Measurements from ENCODE around the gene RAB32.

RAB32 gene

GRCh38 chr6:146582857-146583256 is 39.2 kb downstream of the RAB32 start:
- DNase-seq (ENCODE audit: low read depth): no peak

DNA sequence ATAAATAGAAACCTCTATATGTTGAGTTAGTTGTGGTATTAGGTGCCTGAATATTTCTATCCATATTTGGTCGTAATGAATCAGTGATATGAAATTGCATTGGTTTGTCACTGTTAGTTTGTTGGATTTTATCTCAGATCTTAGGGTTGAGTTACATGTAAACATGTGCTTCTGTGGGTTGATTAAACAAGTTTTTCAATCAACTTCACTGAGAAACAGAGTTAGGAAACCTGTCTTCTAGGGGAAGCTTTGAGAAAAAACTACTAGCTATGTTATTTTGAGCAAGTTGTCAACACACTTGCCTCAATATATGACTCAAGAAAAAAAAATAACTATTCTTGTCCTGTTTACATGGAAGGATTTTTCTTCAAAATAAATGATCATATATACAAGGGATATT is 40.3 kb downstream of the RAB32 start:
- DNase-seq (ENCODE audit: low read depth): no peak

- DNase-seq (ENCODE audit: low read depth): no peak
Observed at GRCh38 chr6:146587459-146587858, 43.8 kb downstream of the RAB32 start.

GRCh38 chr6:146590492-146590891 is 46.9 kb downstream of the RAB32 start:
- DNase-seq (ENCODE audit: low read depth): no peak

- no peak for DNase-seq (ENCODE audit: low read depth)
Observed at GRCh38 chr6:146592451-146592850, 48.8 kb downstream of the RAB32 start.

DNA sequence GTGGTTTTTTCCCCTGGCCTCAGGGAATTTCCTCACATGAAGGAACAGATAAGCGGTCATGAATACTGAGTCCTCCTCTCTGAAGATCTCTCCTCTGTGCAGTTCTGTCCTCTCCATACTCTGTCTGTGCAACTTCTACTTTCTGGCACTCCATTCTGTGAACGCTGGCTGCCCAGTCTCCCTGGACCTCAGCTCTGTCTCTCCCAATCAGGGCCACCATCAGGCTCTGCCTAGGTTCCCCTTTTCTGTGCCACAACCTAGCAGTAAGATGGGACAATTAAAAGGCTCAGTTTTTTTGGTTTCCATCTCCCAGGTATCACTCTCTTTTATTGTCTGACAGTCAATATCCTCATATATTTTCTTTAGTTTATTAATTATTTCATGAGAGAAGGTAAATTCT is 50.4 kb downstream of the RAB32 start:
- no peak for DNase-seq (ENCODE audit: low read depth)

DNA sequence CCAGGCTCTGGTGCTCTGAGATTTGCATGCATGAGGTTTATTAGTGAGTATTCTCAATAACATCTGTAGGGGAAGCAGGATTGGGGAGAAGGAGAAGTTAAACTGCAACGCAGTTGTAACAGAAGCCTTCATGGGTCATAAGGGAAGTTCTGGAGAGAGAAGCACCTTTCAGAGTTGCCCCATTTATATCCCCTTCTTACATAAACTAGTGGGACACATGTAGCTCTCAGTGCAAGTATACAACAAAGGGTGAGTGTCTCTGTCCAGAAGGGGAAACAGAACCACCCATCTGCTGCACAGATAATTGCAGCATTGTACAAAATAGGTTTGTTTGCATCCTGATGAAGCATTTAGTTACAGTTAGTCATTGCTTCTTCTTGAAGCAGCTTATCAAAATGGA is 50.9 kb downstream of the RAB32 start:
- DNase-seq (ENCODE audit: low read depth): no peak

DNA sequence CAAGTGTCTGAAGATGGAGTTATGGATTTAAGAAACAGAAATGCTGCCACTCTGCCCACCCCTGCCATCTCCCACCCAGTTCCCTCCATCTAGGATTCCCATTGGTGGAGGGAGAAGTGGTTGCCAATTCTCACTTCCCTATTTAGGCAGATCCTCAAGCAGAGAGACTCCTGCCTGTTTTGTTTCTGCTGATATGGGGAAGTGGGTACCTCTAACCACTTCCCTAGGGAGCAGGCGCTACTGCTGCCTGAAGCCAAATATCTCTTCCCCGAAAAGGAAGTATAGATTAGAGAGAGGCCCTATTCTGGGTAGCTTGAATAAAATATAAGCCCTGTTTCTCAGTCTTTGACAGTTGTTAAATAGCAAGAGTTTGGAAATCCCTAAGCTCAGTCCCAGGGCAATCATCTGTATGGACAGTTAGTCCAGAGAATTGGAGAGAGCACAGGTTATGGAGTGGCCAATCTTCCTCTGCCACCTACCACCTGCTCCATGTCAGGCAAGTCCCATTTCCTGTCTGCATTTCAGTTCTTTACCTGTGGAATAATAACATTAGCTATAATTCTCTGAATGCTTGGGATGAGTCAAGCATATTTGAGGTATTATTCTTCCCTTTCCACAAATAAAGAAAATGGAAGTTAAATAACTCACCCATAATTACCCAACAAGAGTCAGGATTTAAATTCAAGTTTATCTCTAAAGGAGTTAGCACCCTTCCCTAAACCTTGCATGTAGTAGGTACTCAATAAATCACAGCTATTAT is 52.5 kb downstream of the RAB32 start:
- no peak for DNase-seq (ENCODE audit: low read depth)

DNA sequence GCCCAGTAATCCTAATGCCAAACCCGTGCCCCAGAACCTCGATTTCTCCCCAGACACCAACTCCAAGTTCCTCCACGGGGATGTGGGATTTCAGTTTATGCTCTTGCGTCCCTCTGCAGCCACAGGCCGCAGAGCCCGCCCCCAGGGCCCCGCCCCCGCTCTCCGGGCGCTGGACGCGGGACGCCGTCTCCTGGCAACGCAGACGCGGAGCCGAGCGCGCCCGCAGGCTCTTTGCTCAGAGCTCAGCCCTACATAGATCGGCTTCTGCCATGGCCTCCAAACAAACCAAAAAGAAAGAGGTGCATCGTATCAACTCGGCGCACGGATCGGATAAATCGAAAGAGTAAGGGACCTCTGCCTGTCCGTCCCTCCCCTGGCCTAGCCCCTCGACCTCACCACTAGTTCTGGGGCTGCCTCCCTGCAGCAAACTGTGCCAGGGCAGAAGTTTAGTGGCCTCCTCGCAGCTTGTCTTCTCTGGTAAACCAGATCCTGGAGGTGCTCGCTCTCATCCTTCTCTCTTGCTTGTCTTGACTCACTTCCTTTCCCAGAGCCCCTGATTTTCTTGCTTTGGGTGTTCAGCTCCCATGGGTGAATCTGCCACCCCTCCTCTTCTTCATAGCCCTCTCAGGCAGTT is 55.3 kb downstream of the RAB32 start, which contains the start of gene ADGB:
Gene ADGB, plus strand, starts transcription at position 201 of the 634 bp plus-strand sequence. Its CDS starts 69 bp downstream, at position 270.
- DNase-seq (ENCODE audit: low read depth): no peak

DNA sequence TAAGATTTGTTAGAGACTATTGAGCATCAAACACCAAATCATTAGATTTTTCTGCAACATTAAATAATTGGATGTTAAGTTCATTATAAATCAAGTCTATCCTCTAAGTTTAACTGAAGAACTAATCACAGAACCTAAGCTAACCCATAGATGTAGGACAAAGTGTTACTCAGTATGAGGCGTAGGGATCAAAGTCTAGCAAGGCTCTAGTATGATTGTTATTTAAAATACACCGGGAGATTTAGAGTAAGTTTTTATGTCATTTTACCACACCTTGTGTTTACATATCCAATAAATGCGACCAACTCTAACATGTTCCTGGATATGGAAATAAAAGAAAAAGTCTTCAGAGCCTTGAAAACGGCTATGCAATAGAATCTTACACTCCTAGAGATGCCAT is 57.7 kb downstream of the RAB32 start:
- DNase-seq (ENCODE audit: low read depth): no peak

- DNase-seq (ENCODE audit: low read depth): no peak
Observed at GRCh38 chr6:146602526-146602925, 58.9 kb downstream of the RAB32 start.

All from HS-27A (cell line).